ENCODE results near the gene CD200. TPM values are rescaled to one million over a fixed set of nuclear protein-coding genes. Genes with fewer than 3 reads are reported as not detected.

The CD200 gene
- total and polyA plus RNA-seq, 2 of the 4 experiments (the other 2 are of a cell fraction) = 1.1 to 1.7 TPM

DNA sequence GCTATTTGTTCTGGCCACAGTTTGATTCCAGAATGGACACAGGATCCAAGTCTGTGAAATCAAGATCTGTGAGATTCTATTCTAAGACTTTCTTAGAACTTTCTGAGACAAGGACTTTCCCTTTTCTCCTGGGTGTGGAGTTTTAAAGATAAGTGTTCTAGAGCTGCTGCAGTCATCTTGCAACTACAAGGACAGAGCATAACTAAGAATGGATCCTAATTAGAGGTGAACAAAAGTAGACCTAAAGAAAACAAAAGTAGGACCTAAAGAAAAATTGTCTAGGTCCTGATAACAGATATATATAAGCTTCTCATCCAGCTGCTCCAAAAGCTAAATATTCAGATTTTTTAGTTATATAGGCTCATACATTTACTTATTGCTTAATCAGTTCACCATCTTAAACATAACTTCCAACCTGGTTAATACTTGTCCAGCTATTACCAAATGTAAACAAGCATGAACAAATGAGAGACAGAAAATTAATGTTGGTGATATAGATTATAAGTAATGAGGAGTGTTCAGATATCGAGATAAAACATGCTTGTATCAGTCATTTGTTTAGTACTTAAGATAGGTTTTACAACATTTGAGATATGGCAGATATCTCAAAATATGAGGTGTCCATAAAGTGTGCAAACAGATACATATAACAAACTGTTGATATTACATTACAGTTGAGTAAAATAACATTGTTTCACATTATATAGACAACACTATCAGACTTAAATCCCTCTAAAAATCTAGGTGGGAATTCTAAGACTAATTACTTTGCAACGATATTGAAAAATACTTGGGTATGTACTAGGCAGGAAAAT lies 75.1 kb downstream of the CD200 start:
- Histone ChIP-seq H3K18ac (ENCODE audit: low read depth, low read length) (no peak overlapping the region), H2AK5ac (ENCODE audit: low read depth, low read length) (no peak overlapping the region), H3K79me1 (ENCODE audit: low read depth in 1 of 2, low read length in 2 of 2) (no peaks in the 10 kb centered on the region), H4K8ac (ENCODE audit: low read depth in 2 of 2, low read length in 2 of 2) (no peak overlapping the region), H3K23ac (ENCODE audit: low read depth, low read length) (no peak overlapping the region), H3K9me3 (ENCODE audit: control insufficient read depth, insufficient read depth, low read length) (no peaks in the 10 kb centered on the region), H2BK120ac (ENCODE audit: low read depth, low read length) (no peak overlapping the region), H4K20me1 (ENCODE audit: insufficient read depth, low read length) (no peaks in the 10 kb centered on the region), H2BK20ac (ENCODE audit: low read depth, low read length) (no peak overlapping the region), H4K91ac (ENCODE audit: insufficient read depth, low read depth, low read length) (no peak overlapping the region), H3K4me1 (ENCODE audit: control insufficient read depth, insufficient read depth, low read length) (peaks cover 2% of the 10 kb centered on the region; the same call in 1 of the 2 replicates), H3K9me1 (ENCODE audit: insufficient read depth, low read length) (no peaks in the 10 kb centered on the region), H3K4me3 (ENCODE audit: insufficient read depth, low read depth, low read length) (no peak overlapping the region), H3K56ac (ENCODE audit: extremely low read depth, insufficient read depth, low read length) (no peak overlapping the region), H3K14ac (replicated peaks; ENCODE audit: low read depth, low read length) (no peak overlapping the region), H4K5ac (ENCODE audit: low read depth, low read length) (no peak overlapping the region), H2BK5ac (ENCODE audit: low read depth, low read length, poor library complexity, severe bottlenecking) (no peak overlapping the region), H3K36me3 (ENCODE audit: control insufficient read depth, insufficient read depth, low read length) (no peaks in the 10 kb centered on the region), H3K27me3 (ENCODE audit: control insufficient read depth, insufficient read depth, low read length) (no peaks in the 10 kb centered on the region), H2BK15ac (ENCODE audit: low read depth, low read length) (no peak overlapping the region), H2AK9ac (replicated peaks; ENCODE audit: low read depth, low read length, poor library complexity) (no peak overlapping the region), H3K4me2 (ENCODE audit: low read depth, low read length) (no peak overlapping the region), H3K9ac (ENCODE audit: low read depth, low read length) (no peak overlapping the region), H3K27ac (ENCODE audit: insufficient read depth, low read length) (no peak overlapping the region), H3K4ac (ENCODE audit: low read depth, low read length) (no peak overlapping the region), H2AFZ (replicated peaks; ENCODE audit: low read length, poor library complexity) (no peak overlapping the region)
- no TSS peak for BruUV-seq (replicated peaks)
- dilution Hi-C loops (cut with HindIII; ENCODE audit: low sequenced_read_pairs, unreplicated experiment) = no loop called here
- intact Hi-C loops (cut with micrococcal nuclease) = no loop called here
- 0 out of 2 replicates have a peak, but pooled peaks have one; percentile 16 for TF ChIP-seq CEBPB (IDR thresholded peaks at IDR 0.05; ENCODE audit: low read depth, low read length)
- TF ChIP-seq SMC3 (IDR thresholded peaks at IDR 0.05; ENCODE audit: low read depth, low read length) = no peak
- TF ChIP-seq RCOR1 (IDR thresholded peaks at IDR 0.05; ENCODE audit: insufficient replicate concordance, low read length) = no peak
- ATAC-seq (ENCODE audit: low read depth) = no peak
- no peak for DNase-seq
- CTCF ChIA-PET = interaction anchor here (0.8 kb wide), 1 partner anchor 30 kb away, joined by 3 read pairs; no protein-coding TSS in a partner anchor
- POLR2A ChIA-PET (ENCODE audit: unreplicated experiment) = no interaction called here
- WGBS, 2 experiments (ENCODE audit: extremely low coverage in 2 of 2, insufficient read length in 1 of 2) = no CpG with 5 or more reads among the region's 2 CpGs
- in situ Hi-C loops (cut with MboI; ENCODE audit: low sequenced_read_pairs) = no loop called here

All from IMR-90 (cell line).